Caco-2 (cell line): Measurements from ENCODE around the gene HK3. TPM values are rescaled to one million over a fixed set of nuclear protein-coding genes. Genes with fewer than 3 reads are reported as not detected.

Experiments used
- BruUV-seq: library from RNA; stranded (reverse); fragments of 400-500 nt; replicated peaks from 2 replicates; lab custom pipeline; 2021; lab: Mats Ljungman, UMichigan
- CTCF ChIA-PET: fragments of 300-600 bp; sonication (Branson Sonifier 250); formaldehyde crosslinking; loops from one replicate; lab custom pipeline; 2022; ENCODE audit warnings: antibody characterized with exemption; lab: Charles Lee
- POLR2A ChIA-PET: fragments of 300-600 bp; sonication (Branson Sonifier 250); formaldehyde crosslinking; loops from one replicate; lab custom pipeline; 2022; ENCODE audit warnings: antibody characterized with exemption; lab: Charles Lee
- DNase-seq, 2 experiments: peaks; one replicate each; pipeline versions ENCODE4 v3.0.0 to v3.0.0-alpha.2; 2020 to 2022
- H3K27me3 ChIP-seq: replicated peaks from 2 replicates; pipeline ENCODE4 v1.6.0; 2011; ENCODE audit warnings: low read length; ENCODE audit not compliant: control insufficient read depth, insufficient read depth
- H3K36me3 ChIP-seq: 2 replicates; pipeline ENCODE4 v1.5.1; 2011; ENCODE audit warnings: low read length; ENCODE audit not compliant: control insufficient read depth, insufficient read depth
- H3K4me1 ChIP-seq: fragments of 250-450 bp; sonication (Bioruptor Pico); 2 replicates; pipeline ENCODE4 v1.5.1; 2020; ENCODE audit warnings: mild to moderate bottlenecking
- H3K4me3 ChIP-seq: 2 replicates; pipeline ENCODE4 v1.5.1; 2011; ENCODE audit warnings: low read depth, mild to moderate bottlenecking, control low read depth, low read length
- H3K9me3 ChIP-seq: fragments of 250-450 bp; sonication (Bioruptor Pico); 2 replicates; pipeline ENCODE4 v1.5.1; 2020; ENCODE audit warnings: mild to moderate bottlenecking, moderate library complexity
- H3K27ac Mint-ChIP-seq: one replicate; pipeline ENCODE4 v1.8.0; 2022; ENCODE audit warnings: mixed read lengths; ENCODE audit not compliant: unreplicated experiment
- H3K27me3 Mint-ChIP-seq: one replicate; pipeline ENCODE4 v1.8.0; 2022; ENCODE audit warnings: mixed read lengths; ENCODE audit not compliant: insufficient read depth, unreplicated experiment
- H3K36me3 Mint-ChIP-seq: one replicate; pipeline ENCODE4 v1.8.0; 2022; ENCODE audit warnings: mild to moderate bottlenecking, mixed read lengths; ENCODE audit not compliant: insufficient read depth, unreplicated experiment
- H3K4me1 Mint-ChIP-seq: one replicate; pipeline ENCODE4 v1.8.0; 2022; ENCODE audit warnings: low read depth, mixed read lengths; ENCODE audit not compliant: unreplicated experiment
- H3K4me3 Mint-ChIP-seq: one replicate; pipeline ENCODE4 v1.8.0; 2022; ENCODE audit warnings: mild to moderate bottlenecking, moderate library complexity, mixed read lengths; ENCODE audit not compliant: unreplicated experiment
- H3K9me3 Mint-ChIP-seq: one replicate; pipeline ENCODE4 v1.8.0; 2022; ENCODE audit warnings: mixed read lengths; ENCODE audit not compliant: unreplicated experiment
- CTCF ChIP-seq, 2 experiments: fragments of 200-600 bp in 1 of 2; IDR thresholded peaks; 1 replicate in 1 of 2; 2 replicates in 1 of 2; pipeline versions ENCODE4 v1.5.1 to v1.8.0; 2011 to 2022; ENCODE audit warnings: antibody characterized with exemption in 1 of 2, control low read depth in 1 of 2, inconsistent platforms in 1 of 2, low read depth in 1 of 2, low read length in 1 of 2, mild to moderate bottlenecking in 1 of 2, moderate library complexity in 1 of 2; ENCODE audit not compliant: insufficient read depth in 1 of 2, severe bottlenecking in 1 of 2, unreplicated experiment in 1 of 2
- intact Hi-C: fragments of 100-400 bp; cut with micrococcal nuclease; formaldehyde crosslinking; loops from one replicate; pipeline ENCODE4 v1.10.0; 2022; ENCODE audit not compliant: unreplicated experiment
- total RNA-seq: library from RNA; stranded (reverse); gene quantifications from 2 replicates; pipeline ENCODE4 v1.2.3, GENCODE V29; 2022

HK3 gene
- total RNA-seq, 1 experiment from 2014 or later, result 0.29 TPM

GRCh38 chr5:176922817-176923216, 23.7 kb upstream of the HK3 start:
- peak; percentile 58 to 68 for DNase-seq
- no peaks in the 10 kb centered on the region; the same call in 1 of the 2 replicates for H3K36me3 ChIP-seq
- H3K27me3 ChIP-seq, result no peaks in the 10 kb centered on the region
- no peaks in the 10 kb centered on the region for H3K9me3 Mint-ChIP-seq
- TF ChIP-seq CTCF (IDR thresholded peaks at IDR 0.05; ENCODE audit: insufficient read depth in 1 of 2, low read depth in 1 of 2, low read length in 1 of 2, severe bottlenecking in 1 of 2, unreplicated experiment in 1 of 2), result peak in 1 of 2 experiments; percentile 7
- intact Hi-C loops, result loop anchor here (1.0 kb wide), 1 partner anchor 13 kb away; no protein-coding TSS in a partner anchor
- H3K27ac Mint-ChIP-seq, result peak overlapping the region; percentile 16
- BruUV-seq, result no TSS peak
- peaks cover 48% of the 10 kb centered on the region for H3K36me3 Mint-ChIP-seq
- H3K4me1 Mint-ChIP-seq, result peaks cover 25% of the 10 kb centered on the region
- ChIA-PET CTCF (interaction anchor here (0.5 to 1.6 kb wide), 3 partner anchors 262 to 459 kb away, joined by 3 to 8 read pairs (median 5); no protein-coding TSS in a partner anchor), POLR2A (interaction anchor here (1.0 kb wide), 1 partner anchor 276 kb away, joined by 4 read pairs; the partner anchor contains the start of gene TSPAN17)
- H3K27me3 Mint-ChIP-seq, result no peaks in the 10 kb centered on the region
- no peak overlapping the region for H3K4me3 Mint-ChIP-seq
- peaks cover 18% of the 10 kb centered on the region for H3K4me1 ChIP-seq
- no peak overlapping the region for H3K4me3 ChIP-seq
- no peaks in the 10 kb centered on the region for H3K9me3 ChIP-seq

GRCh38 chr5:176921714-176922113, 22.6 kb upstream of the HK3 start:
- Histone ChIP-seq H3K4me3 (no peak overlapping the region), H3K27me3 (no peaks in the 10 kb centered on the region), H3K9me3 (no peaks in the 10 kb centered on the region), H3K36me3 (no peaks in the 10 kb centered on the region; the same call in 1 of the 2 replicates), H3K4me1 (peaks cover 18% of the 10 kb centered on the region)
- H3K4me1 Mint-ChIP-seq, result peaks cover 25% of the 10 kb centered on the region
- TF ChIP-seq CTCF (IDR thresholded peaks at IDR 0.05; ENCODE audit: insufficient read depth in 1 of 2, low read depth in 1 of 2, low read length in 1 of 2, severe bottlenecking in 1 of 2, unreplicated experiment in 1 of 2), result no peak
- intact Hi-C loops, result no loop called here
- no TSS peak for BruUV-seq
- CTCF ChIA-PET, result no interaction called here
- POLR2A ChIA-PET, result no interaction called here
- H3K36me3 Mint-ChIP-seq, result peaks cover 48% of the 10 kb centered on the region
- no peaks in the 10 kb centered on the region for H3K9me3 Mint-ChIP-seq
- H3K27me3 Mint-ChIP-seq, result no peaks in the 10 kb centered on the region
- H3K27ac Mint-ChIP-seq, result no peak overlapping the region
- DNase-seq, result no peak
- no peak overlapping the region for H3K4me3 Mint-ChIP-seq

DNA sequence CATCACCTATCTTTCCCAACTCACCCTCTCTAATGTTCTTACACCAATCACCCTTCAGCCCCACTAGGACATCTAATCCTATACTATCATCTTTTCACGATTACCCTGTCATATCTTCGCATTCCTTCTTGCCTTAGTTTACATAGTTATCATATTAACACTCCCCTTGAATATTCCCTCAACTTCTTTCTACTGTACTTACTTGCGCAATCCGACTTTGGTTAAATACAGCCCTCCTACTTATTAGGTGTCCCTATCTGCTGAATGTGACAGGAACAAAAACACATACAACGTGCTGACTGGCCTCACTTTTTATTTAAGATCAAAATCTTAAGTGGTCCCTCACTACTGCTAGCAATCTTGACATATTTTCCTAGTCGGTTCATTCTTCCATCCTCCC, 19.5 kb upstream of the HK3 start:
- Mint-ChIP-seq H3K27ac (no peak overlapping the region), H3K4me1 (peaks cover 25% of the 10 kb centered on the region), H3K9me3 (no peaks in the 10 kb centered on the region), H3K27me3 (no peaks in the 10 kb centered on the region), H3K4me3 (no peak overlapping the region), H3K36me3 (peaks cover 46% of the 10 kb centered on the region)
- no peaks in the 10 kb centered on the region; the same call in 1 of the 2 replicates for H3K36me3 ChIP-seq
- DNase-seq, result no peak
- POLR2A ChIA-PET, result no interaction called here
- no peak for TF ChIP-seq CTCF (IDR thresholded peaks at IDR 0.05; ENCODE audit: insufficient read depth in 1 of 2, low read depth in 1 of 2, low read length in 1 of 2, severe bottlenecking in 1 of 2, unreplicated experiment in 1 of 2)
- intact Hi-C loops, result no loop called here
- H3K27me3 ChIP-seq, result no peaks in the 10 kb centered on the region
- BruUV-seq, result no TSS peak
- no peak overlapping the region for H3K4me3 ChIP-seq
- peaks cover 18% of the 10 kb centered on the region for H3K4me1 ChIP-seq
- H3K9me3 ChIP-seq, result no peaks in the 10 kb centered on the region
- CTCF ChIA-PET, result no interaction called here
